Sigmoid colon (tissue), 7 donors: ENCODE results near the gene POLN. TPM values are rescaled to one million over a fixed set of nuclear protein-coding genes. Genes with fewer than 3 reads are reported as not detected.

Experiments used
- DNase-seq: peaks from one replicate; pipeline ENCODE4 v3.0.0-alpha.2; 2019
- H3K27ac ChIP-seq, 4 donors: fragments of 200-600 bp; sonication (generic); one replicate each; pipeline ENCODE4 v1.5.1; 2016 to 2019; ENCODE audit warnings: mild to moderate bottlenecking in 1 of 4
- H3K27me3 ChIP-seq, 3 donors: fragments of 200-600 bp; sonication (generic); one replicate each; pipeline ENCODE4 v1.5.1; 2019; ENCODE audit warnings: mild to moderate bottlenecking in 1 of 3
- H3K36me3 ChIP-seq, 4 donors: fragments of 200-600 bp; sonication (generic); one replicate each; pipeline ENCODE4 v1.5.1; 2016 to 2019
- H3K4me1 ChIP-seq, 4 donors: fragments of 200-600 bp; sonication (generic); one replicate each; pipeline ENCODE4 v1.5.1; 2017 to 2019
- H3K4me3 ChIP-seq, 4 donors: fragments of 200-600 bp; sonication (generic); one replicate each; pipeline ENCODE4 v1.5.1; 2017 to 2019; ENCODE audit warnings: mild to moderate bottlenecking in 2 of 4, moderate library complexity in 1 of 4
- H3K9me3 ChIP-seq, 4 donors: fragments of 200-600 bp in 3 of 4; sonication (generic) in 3 of 4; one replicate each; pipeline versions ENCODE4 v1.5.1 to v1.6.1; 2013 to 2019
- EP300 ChIP-seq, 4 donors: sonication (generic); formaldehyde crosslinking; IDR thresholded peaks; one replicate each; pipeline ENCODE4 v1.6.1; 2017; ENCODE audit warnings: antibody characterized with exemption in 4 of 4
- POLR2A ChIP-seq, 2 donors: fragments of 450-650 bp; IDR thresholded peaks; one replicate each; pipeline ENCODE4 v1.6.1; 2016; ENCODE audit warnings: antibody characterized with exemption in 2 of 2, mild to moderate bottlenecking in 2 of 2, moderate library complexity in 2 of 2
- POLR2AphosphoS5 ChIP-seq, 4 donors: sonication (generic); formaldehyde crosslinking; IDR thresholded peaks; one replicate each; pipeline ENCODE4 v1.6.1; 2017; ENCODE audit warnings: antibody characterized with exemption in 4 of 4
- WGBS, 2 donors: extraction: QIAGEN DNeasy Blood & Tissue Kit; methylation state at CpG; one replicate each; pipeline ENCODE4 v1.1.7; 2013; 5-methylcytosine and 5-hydroxymethylcytosine counted together
- intact Hi-C: fragments of 100-400 bp; cut with DNase I; formaldehyde crosslinking; loops from one replicate; pipeline ENCODE4 v1.15.1; 2023
- polyA plus RNA-seq, 3 donors: library from polyadenylated mRNA; stranded (reverse); fragments of 200-250 nt; gene quantifications; one replicate each; pipeline ENCODE4 v1.2.3, GENCODE V29; 2013
- total RNA-seq, 4 donors: library from RNA; depleted of rRNA; stranded (reverse); fragments of >200 nt; gene quantifications; one replicate each; pipeline ENCODE4 v1.1.0, GENCODE V29; 2016
- TF ChIP-seq, protein P1 (sequence below), 4 experiments: fragments of 450-650 bp in 3 of 4; fragments of 200-600 bp in 1 of 4; IDR thresholded peaks; one replicate each; pipeline ENCODE4 v1.5.1; 2016 to 2019; ENCODE audit warnings: antibody characterized with exemption in 4 of 4, mild to moderate bottlenecking in 3 of 4, moderate library complexity in 2 of 4
- donor health status: healthy with polysubstance abuse.
- donor health status: Bipolar disorder and iron deficiency.
- donor health status: healthy.

Gene POLN
- total and polyA plus RNA-seq, 7 donors: 0.60 to 9.4 (median 2.0) TPM; not detected in 1

DNA sequence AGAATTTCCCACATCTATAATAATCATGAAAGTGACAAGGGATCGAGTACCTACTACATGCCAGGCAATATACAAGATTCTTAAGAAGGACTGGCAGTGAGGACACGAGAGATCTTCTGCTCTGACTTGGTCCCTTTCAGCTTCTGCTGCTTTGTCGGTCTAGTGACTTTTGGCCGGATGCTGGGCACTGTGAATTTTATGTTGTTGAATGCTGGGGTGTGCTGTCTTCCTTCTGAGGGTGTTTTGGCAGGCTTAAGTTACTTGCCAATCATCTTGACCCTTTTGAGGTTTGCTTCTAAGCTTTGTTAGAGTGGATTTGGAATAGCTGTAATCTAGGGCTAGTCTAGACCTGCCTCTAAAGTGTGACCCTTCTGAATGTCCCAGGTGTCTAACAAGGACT, 159.3 kb downstream of the POLN start:
- WGBS, 2 donors: 85 to 90% methylated on average over 4 of the region's 4 CpGs
- TF ChIP-seq EP300 (IDR thresholded peaks at IDR 0.05) (no peak), POLR2AphosphoS5 (IDR thresholded peaks at IDR 0.05) (no peak)
- H3K9me3 ChIP-seq: no peaks in the 10 kb centered on the region
- H3K27me3 ChIP-seq: no peaks in the 10 kb centered on the region
- H3K4me3 ChIP-seq: no peak overlapping the region
- no peaks in the 10 kb centered on the region for H3K36me3 ChIP-seq
- no peak for DNase-seq
- no peak overlapping the region for H3K27ac ChIP-seq
- no peaks in the 10 kb centered on the region for H3K4me1 ChIP-seq
- intact Hi-C loops: no loop called here

DNA sequence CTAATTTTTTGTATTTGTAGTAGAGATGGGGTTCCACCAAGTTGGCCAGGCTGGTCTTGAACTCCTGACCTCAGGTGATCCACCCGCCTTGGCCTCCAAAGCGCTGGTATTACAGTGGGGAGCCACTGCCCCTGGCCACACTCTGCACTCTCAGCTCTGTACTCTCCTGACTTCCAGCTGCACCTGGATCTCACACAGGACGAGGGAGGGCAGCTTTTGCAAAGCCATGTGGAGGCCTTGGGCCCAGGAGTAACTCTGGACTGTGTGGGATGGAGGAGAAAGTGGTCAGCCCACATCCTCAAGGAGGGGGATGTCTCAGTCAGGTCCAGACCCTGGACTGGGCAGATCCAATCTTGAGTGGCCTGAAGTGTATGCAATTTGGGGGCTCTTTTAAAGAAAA, 159.8 kb downstream of the POLN start:
- no peaks in the 10 kb centered on the region for H3K36me3 ChIP-seq
- intact Hi-C loops: no loop called here
- WGBS, 2 donors: 84 to 87% methylated on average over 3 of the region's 3 CpGs
- H3K27me3 ChIP-seq: no peaks in the 10 kb centered on the region
- no peaks in the 10 kb centered on the region for H3K9me3 ChIP-seq
- H3K4me1 ChIP-seq: no peaks in the 10 kb centered on the region
- peak; percentile 13 for DNase-seq
- H3K27ac ChIP-seq: no peak overlapping the region
- H3K4me3 ChIP-seq: no peak overlapping the region
- no peak for TF ChIP-seq EP300 (IDR thresholded peaks at IDR 0.05)
- no peak for TF ChIP-seq POLR2AphosphoS5 (IDR thresholded peaks at IDR 0.05)
- TF ChIP-seq POLR2A (IDR thresholded peaks at IDR 0.05): no peak
- TF ChIP-seq, protein P1, sequence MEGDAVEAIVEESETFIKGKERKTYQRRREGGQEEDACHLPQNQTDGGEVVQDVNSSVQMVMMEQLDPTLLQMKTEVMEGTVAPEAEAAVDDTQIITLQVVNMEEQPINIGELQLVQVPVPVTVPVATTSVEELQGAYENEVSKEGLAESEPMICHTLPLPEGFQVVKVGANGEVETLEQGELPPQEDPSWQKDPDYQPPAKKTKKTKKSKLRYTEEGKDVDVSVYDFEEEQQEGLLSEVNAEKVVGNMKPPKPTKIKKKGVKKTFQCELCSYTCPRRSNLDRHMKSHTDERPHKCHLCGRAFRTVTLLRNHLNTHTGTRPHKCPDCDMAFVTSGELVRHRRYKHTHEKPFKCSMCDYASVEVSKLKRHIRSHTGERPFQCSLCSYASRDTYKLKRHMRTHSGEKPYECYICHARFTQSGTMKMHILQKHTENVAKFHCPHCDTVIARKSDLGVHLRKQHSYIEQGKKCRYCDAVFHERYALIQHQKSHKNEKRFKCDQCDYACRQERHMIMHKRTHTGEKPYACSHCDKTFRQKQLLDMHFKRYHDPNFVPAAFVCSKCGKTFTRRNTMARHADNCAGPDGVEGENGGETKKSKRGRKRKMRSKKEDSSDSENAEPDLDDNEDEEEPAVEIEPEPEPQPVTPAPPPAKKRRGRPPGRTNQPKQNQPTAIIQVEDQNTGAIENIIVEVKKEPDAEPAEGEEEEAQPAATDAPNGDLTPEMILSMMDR (IDR thresholded peaks at IDR 0.05): no peak

DNA sequence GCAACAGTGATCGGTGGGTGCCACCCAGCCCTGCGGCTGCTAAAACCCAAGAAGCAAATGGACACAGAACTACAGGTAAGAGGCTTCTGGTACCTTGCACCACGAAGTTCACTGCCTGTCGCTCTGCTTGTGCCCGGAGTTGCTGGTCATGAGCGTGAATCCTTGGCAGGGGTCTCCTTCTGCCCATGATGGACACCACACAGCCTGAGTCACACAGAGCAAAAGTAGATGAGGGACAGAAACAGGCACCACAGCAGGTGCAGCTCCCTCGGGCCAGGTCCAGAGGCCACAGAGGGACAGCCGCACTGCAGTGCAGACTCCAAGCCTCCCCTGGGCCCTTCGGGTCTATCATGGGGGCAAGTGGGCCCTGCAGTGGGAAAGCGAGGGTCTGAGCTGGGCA, 160.4 kb downstream of the POLN start:
- no peak overlapping the region for H3K27ac ChIP-seq
- TF ChIP-seq POLR2A (IDR thresholded peaks at IDR 0.05) (no peak), EP300 (IDR thresholded peaks at IDR 0.05) (no peak), POLR2AphosphoS5 (IDR thresholded peaks at IDR 0.05) (no peak)
- TF ChIP-seq, protein P1 (IDR thresholded peaks at IDR 0.05): no peak
- no peaks in the 10 kb centered on the region for H3K36me3 ChIP-seq
- H3K4me3 ChIP-seq: no peak overlapping the region
- intact Hi-C loops: no loop called here
- DNase-seq: peak; percentile 27
- H3K4me1 ChIP-seq: no peaks in the 10 kb centered on the region
- H3K9me3 ChIP-seq: no peaks in the 10 kb centered on the region
- WGBS, 2 donors: 91 to 93% methylated on average over 10 of the region's 10 CpGs
- no peaks in the 10 kb centered on the region for H3K27me3 ChIP-seq

DNA sequence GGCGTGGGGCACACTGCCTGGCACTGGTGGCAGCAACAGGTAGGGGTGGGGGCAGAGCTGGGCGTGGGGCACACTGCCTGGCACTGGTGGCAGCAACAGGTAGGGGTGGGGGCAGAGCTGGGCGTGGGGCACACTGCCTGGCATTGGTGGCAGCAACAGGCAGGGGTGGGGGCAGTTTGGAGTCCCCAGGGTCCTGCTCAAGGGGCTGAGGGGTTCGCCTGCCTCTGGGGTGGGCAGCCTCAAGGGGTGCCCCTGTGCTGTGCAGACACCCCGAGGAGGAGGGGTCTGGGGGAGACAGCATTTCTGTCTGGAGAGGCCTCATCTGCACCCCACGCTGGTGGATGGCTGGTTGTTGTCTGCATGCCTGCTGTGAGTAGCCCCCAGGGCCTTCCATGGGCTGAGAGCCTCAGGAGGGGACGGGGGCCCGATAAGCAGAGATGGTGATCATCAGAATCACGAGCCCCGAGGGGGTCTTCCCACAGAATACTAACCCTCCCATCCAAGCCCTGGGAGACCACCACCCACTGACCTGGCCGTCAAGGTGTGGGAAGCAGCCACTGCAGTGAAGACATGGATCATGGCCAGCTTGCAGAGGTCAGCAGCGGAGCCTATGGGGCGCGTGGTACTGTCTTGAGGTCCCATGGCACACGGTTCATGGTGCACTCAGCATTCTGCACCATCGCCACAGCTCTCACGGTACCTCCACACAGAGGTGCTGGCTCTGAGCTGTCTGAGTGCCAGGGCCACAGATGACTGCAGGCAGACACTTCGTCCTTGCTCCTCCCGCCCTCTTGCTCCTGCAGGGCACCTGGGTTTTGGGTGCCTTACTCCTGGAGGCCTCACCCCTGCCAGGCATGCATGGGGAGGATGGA, 161.3 kb downstream of the POLN start:
- Histone ChIP-seq H3K9me3 (no peaks in the 10 kb centered on the region), H3K4me3 (no peak overlapping the region), H3K27me3 (no peaks in the 10 kb centered on the region), H3K4me1 (no peaks in the 10 kb centered on the region), H3K27ac (no peak overlapping the region), H3K36me3 (no peaks in the 10 kb centered on the region)
- WGBS, 2 donors: 83 to 89% methylated on average over 19 of the region's 19 CpGs
- intact Hi-C loops: no loop called here
- DNase-seq: peak; percentile 57
- TF ChIP-seq, protein P1 (IDR thresholded peaks at IDR 0.05): no peak
- TF ChIP-seq POLR2AphosphoS5 (IDR thresholded peaks at IDR 0.05) (no peak), POLR2A (IDR thresholded peaks at IDR 0.05) (no peak), EP300 (IDR thresholded peaks at IDR 0.05) (no peak)

GRCh38 chr4:2079926-2080325, 162.0 kb downstream of the POLN start:
- H3K27ac ChIP-seq: no peak overlapping the region
- intact Hi-C loops: no loop called here
- peak; percentile 49 for DNase-seq
- TF ChIP-seq EP300 (IDR thresholded peaks at IDR 0.05): no peak
- TF ChIP-seq POLR2AphosphoS5 (IDR thresholded peaks at IDR 0.05): no peak
- TF ChIP-seq, protein P1 (IDR thresholded peaks at IDR 0.05): no peak
- TF ChIP-seq POLR2A (IDR thresholded peaks at IDR 0.05): no peak
- H3K9me3 ChIP-seq: no peaks in the 10 kb centered on the region
- no peaks in the 10 kb centered on the region for H3K27me3 ChIP-seq
- no peaks in the 10 kb centered on the region for H3K36me3 ChIP-seq
- H3K4me3 ChIP-seq: no peak overlapping the region
- H3K4me1 ChIP-seq: no peaks in the 10 kb centered on the region
- 88 to 93% methylated on average over 9 of the region's 9 CpGs for WGBS, 2 donors
